Diencephalon (tissue), 1 donor: Measurements from ENCODE around the gene CEP57. TPM values are rescaled to one million over a fixed set of nuclear protein-coding genes. Genes with fewer than 3 reads are reported as not detected.

Source experiments
- small RNA-seq: library from RNA; depleted of rRNA; stranded (forward); fragments of <200 nt; gene quantifications from one replicate; pipeline ENCODE3, GENCODE V24; 2014
- total RNA-seq: library from RNA; depleted of rRNA; stranded (reverse); fragments of >200 nt; gene quantifications from one replicate; pipeline ENCODE4 v1.2.3, GENCODE V29; 2014

The CEP57 gene
- 86.5 TPM for total RNA-seq

GRCh38 chr11:95790123-95790932, at the start of gene CEP57:
Gene CEP57, plus strand, starts transcription at chr11:95790498. Its CDS starts 201 bp downstream, at chr11:95790699.

DNA sequence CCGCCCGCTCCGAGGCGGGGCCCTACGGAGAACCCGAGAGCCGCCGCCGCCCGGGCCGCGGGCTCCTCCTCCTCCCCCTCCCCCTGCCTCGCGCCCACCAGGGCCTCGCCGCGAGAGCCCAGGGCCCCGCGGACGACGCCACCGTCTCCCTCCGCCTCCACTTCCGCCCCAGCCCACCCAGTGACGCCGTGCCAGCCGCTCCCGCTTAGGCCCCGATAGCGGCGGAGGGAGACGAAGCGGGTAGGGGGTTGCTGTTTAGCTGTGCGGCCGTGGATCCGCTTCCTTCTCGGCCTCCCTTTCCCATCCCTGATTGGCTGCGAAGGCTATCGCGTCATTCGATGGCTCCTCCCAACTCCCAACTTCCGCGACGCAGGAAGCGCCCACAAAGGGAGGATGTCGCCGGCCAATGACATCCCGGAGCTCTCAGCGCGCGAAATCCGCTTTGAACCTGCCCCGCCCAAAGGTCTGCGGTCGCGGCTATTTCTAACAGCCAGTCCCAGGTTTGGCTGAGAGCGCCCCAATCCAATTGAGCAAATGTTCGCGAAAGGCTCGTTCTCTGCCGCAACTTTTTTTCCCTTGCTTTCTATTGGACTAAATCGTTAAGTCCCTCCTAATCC, 684 bp upstream of the CEP57 start, which contains the start of gene FAM76B:
TSS of gene FAM76B (minus strand) at position 277 of the 617 bp plus-strand sequence. CDS start 304 bp downstream, outside the sequence.

Small RNAs within 50 kb of the gene (small RNA-seq; reads per million reads assigned to genes)
- gene RNA5SP345 = not detected

Other genes starting within 250 kb of the CEP57 start
- gene FAM76B, start 716 bp upstream of the CEP57 start, total RNA-seq = 46.1 TPM
- 37.4 TPM for gene MTMR2, start 133.6 kb downstream of the CEP57 start, total RNA-seq